COLO829 (cell line): ENCODE measurements around the gene STXBP2.

ENCODE experiments used
- DNase-seq: peaks from one replicate; pipeline ENCODE4 v3.0.0; 2012; ENCODE audit warnings: low spot score

STXBP2 gene

GRCh38 chr19:7635670-7636069 lies 1.2 kb upstream of the STXBP2 start:
- no peak for DNase-seq

- no peak for DNase-seq
These were observed 606 bp upstream of the STXBP2 start for GRCh38 chr19:7636317-7636690.

- DNase-seq, result no peak
These were observed 705 bp downstream of the STXBP2 start for GRCh38 chr19:7637374-7638256.

- DNase-seq, result no peak
These were observed 2.0 kb downstream of the STXBP2 start for GRCh38 chr19:7638802-7639465.

GRCh38 chr19:7639863-7640348 lies 3.0 kb downstream of the STXBP2 start:
- DNase-seq, result no peak

- no peak for DNase-seq
These were observed 3.9 kb downstream of the STXBP2 start for GRCh38 chr19:7640803-7641202.

- no peak for DNase-seq
These were observed 4.7 kb downstream of the STXBP2 start for GRCh38 chr19:7641290-7642276.

GRCh38 chr19:7642295-7643030 lies 5.6 kb downstream of the STXBP2 start:
- no peak for DNase-seq

- no peak for DNase-seq
These were observed 6.1 kb downstream of the STXBP2 start for GRCh38 chr19:7643031-7643415.

- DNase-seq, result peak; percentile 32
These were observed 7.0 kb downstream of the STXBP2 start for GRCh38 chr19:7643629-7644549.

GRCh38 chr19:7644550-7644877 lies 7.6 kb downstream of the STXBP2 start:
- DNase-seq, result no peak

- no peak for DNase-seq
These were observed 8.3 kb downstream of the STXBP2 start for GRCh38 chr19:7645163-7645562.

GRCh38 chr19:7645656-7646425 lies 8.9 kb downstream of the STXBP2 start:
- no peak for DNase-seq

GRCh38 chr19:7646426-7646700 lies 9.5 kb downstream of the STXBP2 start:
- no peak for DNase-seq

- DNase-seq, result no peak
These were observed 10.2 kb downstream of the STXBP2 start for GRCh38 chr19:7647156-7647555.

- no peak for DNase-seq
These were observed 11.5 kb downstream of the STXBP2 start for GRCh38 chr19:7648265-7649014.

GRCh38 chr19:7650148-7650547 lies 13.2 kb downstream of the STXBP2 start:
- DNase-seq, result no peak

GRCh38 chr19:7652061-7652641 lies 15.2 kb downstream of the STXBP2 start:
- DNase-seq, result peak; percentile 78

- DNase-seq, result peak; percentile 63
These were observed 17.5 kb downstream of the STXBP2 start for GRCh38 chr19:7654401-7654800.
